IgD-negative memory B cell (primary cell): Measurements from ENCODE around the gene SAMD13. TPM values are rescaled to one million over a fixed set of nuclear protein-coding genes. Genes with fewer than 3 reads are reported as not detected.

Source experiments
- H3K27ac Mint-ChIP-seq, 3 donors: one replicate each; pipeline ENCODE4 v1.8.0; 2020 to 2022; ENCODE audit warnings: mild to moderate bottlenecking in 3 of 3, mixed read lengths in 3 of 3, moderate library complexity in 1 of 3
- H3K27me3 Mint-ChIP-seq: one replicate; pipeline ENCODE4 v1.8.0; 2021; ENCODE audit warnings: mixed read lengths
- H3K36me3 Mint-ChIP-seq: one replicate; pipeline ENCODE4 v1.8.0; 2020; ENCODE audit warnings: mild to moderate bottlenecking, mixed read lengths
- H3K4me1 Mint-ChIP-seq, 3 donors: one replicate each; pipeline ENCODE4 v1.8.0; 2020 to 2022; ENCODE audit warnings: mixed read lengths in 3 of 3, mild to moderate bottlenecking in 1 of 3
- H3K4me3 Mint-ChIP-seq, 4 donors: one replicate each; pipeline ENCODE4 v1.8.0; 2020 to 2022; ENCODE audit warnings: mild to moderate bottlenecking in 4 of 4, mixed read lengths in 4 of 4, moderate library complexity in 3 of 4
- H3K9me3 Mint-ChIP-seq, 3 donors: one replicate each; pipeline ENCODE4 v1.8.0; 2020 to 2021; ENCODE audit warnings: mixed read lengths in 3 of 3, mild to moderate bottlenecking in 1 of 3
- polyA plus RNA-seq: library from polyadenylated mRNA; unstranded; fragments of 300-500 nt; fragmentation: Illumina TruSeq; gene quantifications from one replicate; pipeline ENCODE4 v1.2.3, GENCODE V29; 2021

SAMD13 gene
- not detected for polyA plus RNA-seq

- Mint-ChIP-seq H3K27ac (no peak within 1 kb of the TSS), H3K27me3 (peaks cover 21% of the 10 kb centered on the region), H3K36me3 (no peaks in the 10 kb centered on the region), H3K4me3 (peak within 1 kb of the TSS; percentile 53 to 86 (median 77)), H3K4me1 (peaks cover 18 to 26% (median 22%) of the 10 kb centered on the region in 3 donors), H3K9me3 (peaks cover 0 to 3% (median 0%) of the 10 kb centered on the region in 3 donors)
Observed at GRCh38 chr1:84301004-84301784, at the start of gene SAMD13. SAMD13 (plus strand) TSS chr1:84301708; CDS start chr1:84303235, 1,527 bp downstream.

GRCh38 chr1:84253036-84253435 is 48.5 kb upstream of the SAMD13 start:
- H3K4me3 Mint-ChIP-seq = no peak overlapping the region
- peaks cover 2% of the 10 kb centered on the region for H3K36me3 Mint-ChIP-seq
- H3K27me3 Mint-ChIP-seq = no peaks in the 10 kb centered on the region
- peaks cover 2 to 19% (median 3%) of the 10 kb centered on the region in 3 donors for H3K9me3 Mint-ChIP-seq
- no peak overlapping the region for H3K27ac Mint-ChIP-seq
- peaks cover 0 to 1% (median 0%) of the 10 kb centered on the region in 3 donors for H3K4me1 Mint-ChIP-seq

- no peak overlapping the region for H3K27ac Mint-ChIP-seq
- peaks cover 0 to under 1% (median 0%) of the 10 kb centered on the region in 3 donors for H3K4me1 Mint-ChIP-seq
- no peaks in the 10 kb centered on the region for H3K27me3 Mint-ChIP-seq
- H3K9me3 Mint-ChIP-seq = peaks cover 2 to 19% (median 3%) of the 10 kb centered on the region in 3 donors
- H3K36me3 Mint-ChIP-seq = peaks cover 2% of the 10 kb centered on the region
- H3K4me3 Mint-ChIP-seq = no peak overlapping the region
Observed at GRCh38 chr1:84253891-84254290, 47.6 kb upstream of the SAMD13 start.

- peaks cover 2 to 19% (median 3%) of the 10 kb centered on the region in 3 donors for H3K9me3 Mint-ChIP-seq
- H3K27me3 Mint-ChIP-seq = no peaks in the 10 kb centered on the region
- no peaks in the 10 kb centered on the region for H3K4me1 Mint-ChIP-seq
- no peak overlapping the region for H3K4me3 Mint-ChIP-seq
- no peak overlapping the region for H3K27ac Mint-ChIP-seq
- H3K36me3 Mint-ChIP-seq = peaks cover 2% of the 10 kb centered on the region
Observed at GRCh38 chr1:84254703-84255238, 46.7 kb upstream of the SAMD13 start.

- Mint-ChIP-seq H3K4me3 (no peak overlapping the region), H3K27me3 (no peaks in the 10 kb centered on the region), H3K27ac (no peak overlapping the region), H3K4me1 (no peaks in the 10 kb centered on the region), H3K9me3 (peaks cover 0 to 13% (median 1%) of the 10 kb centered on the region in 3 donors), H3K36me3 (peaks cover 2% of the 10 kb centered on the region)
Observed at GRCh38 chr1:84255582-84255981, 45.9 kb upstream of the SAMD13 start.

- Mint-ChIP-seq H3K4me3 (no peak overlapping the region), H3K27me3 (no peaks in the 10 kb centered on the region), H3K9me3 (no peaks in the 10 kb centered on the region), H3K36me3 (no peaks in the 10 kb centered on the region), H3K4me1 (no peaks in the 10 kb centered on the region), H3K27ac (no peak overlapping the region)
Observed at GRCh38 chr1:84257617-84258016, 43.9 kb upstream of the SAMD13 start.

- Mint-ChIP-seq H3K27me3 (no peaks in the 10 kb centered on the region), H3K4me3 (no peak overlapping the region), H3K36me3 (no peaks in the 10 kb centered on the region), H3K4me1 (peaks cover 0 to 1% (median 0%) of the 10 kb centered on the region in 3 donors), H3K9me3 (no peaks in the 10 kb centered on the region), H3K27ac (no peak overlapping the region)
Observed at GRCh38 chr1:84259376-84259775, 42.1 kb upstream of the SAMD13 start.

- Mint-ChIP-seq H3K9me3 (no peaks in the 10 kb centered on the region), H3K4me3 (no peak overlapping the region), H3K27ac (no peak overlapping the region), H3K27me3 (no peaks in the 10 kb centered on the region), H3K36me3 (no peaks in the 10 kb centered on the region), H3K4me1 (peaks cover 0 to 1% (median 0%) of the 10 kb centered on the region in 3 donors)
Observed at GRCh38 chr1:84259989-84260388, 41.5 kb upstream of the SAMD13 start.

GRCh38 chr1:84260852-84261518 is 40.5 kb upstream of the SAMD13 start:
- Mint-ChIP-seq H3K4me1 (peaks cover 0 to 1% (median 0%) of the 10 kb centered on the region in 3 donors), H3K36me3 (no peaks in the 10 kb centered on the region), H3K27me3 (no peaks in the 10 kb centered on the region), H3K27ac (no peak overlapping the region), H3K9me3 (no peaks in the 10 kb centered on the region), H3K4me3 (no peak overlapping the region)

GRCh38 chr1:84264961-84265360 is 36.5 kb upstream of the SAMD13 start:
- H3K36me3 Mint-ChIP-seq = no peaks in the 10 kb centered on the region
- H3K4me1 Mint-ChIP-seq = peaks cover 0 to 3% (median 0%) of the 10 kb centered on the region in 3 donors
- H3K27ac Mint-ChIP-seq = no peak overlapping the region
- no peak overlapping the region for H3K4me3 Mint-ChIP-seq
- no peaks in the 10 kb centered on the region for H3K27me3 Mint-ChIP-seq
- no peaks in the 10 kb centered on the region for H3K9me3 Mint-ChIP-seq

GRCh38 chr1:84265867-84266266 is 35.6 kb upstream of the SAMD13 start:
- H3K27ac Mint-ChIP-seq = no peak overlapping the region
- H3K27me3 Mint-ChIP-seq = no peaks in the 10 kb centered on the region
- H3K4me1 Mint-ChIP-seq = peaks cover under 1 to 5% (median 1%) of the 10 kb centered on the region in 3 donors
- H3K36me3 Mint-ChIP-seq = no peaks in the 10 kb centered on the region
- no peaks in the 10 kb centered on the region for H3K9me3 Mint-ChIP-seq
- H3K4me3 Mint-ChIP-seq = no peak overlapping the region

GRCh38 chr1:84266748-84267147 is 34.8 kb upstream of the SAMD13 start:
- no peaks in the 10 kb centered on the region for H3K27me3 Mint-ChIP-seq
- H3K4me3 Mint-ChIP-seq = no peak overlapping the region
- H3K4me1 Mint-ChIP-seq = peaks cover 9 to 14% (median 10%) of the 10 kb centered on the region in 3 donors
- H3K36me3 Mint-ChIP-seq = no peaks in the 10 kb centered on the region
- H3K9me3 Mint-ChIP-seq = no peaks in the 10 kb centered on the region
- no peak overlapping the region for H3K27ac Mint-ChIP-seq

GRCh38 chr1:84267476-84267875 is 34.0 kb upstream of the SAMD13 start:
- Mint-ChIP-seq H3K4me1 (peaks cover 14 to 19% (median 15%) of the 10 kb centered on the region in 3 donors), H3K36me3 (no peaks in the 10 kb centered on the region), H3K27me3 (no peaks in the 10 kb centered on the region), H3K27ac (no peak overlapping the region), H3K4me3 (no peak overlapping the region), H3K9me3 (no peaks in the 10 kb centered on the region)

GRCh38 chr1:84268346-84268745 is 33.2 kb upstream of the SAMD13 start:
- H3K4me1 Mint-ChIP-seq = peaks cover 21 to 26% (median 22%) of the 10 kb centered on the region in 3 donors
- H3K4me3 Mint-ChIP-seq = no peak overlapping the region
- H3K9me3 Mint-ChIP-seq = no peaks in the 10 kb centered on the region
- H3K27me3 Mint-ChIP-seq = no peaks in the 10 kb centered on the region
- H3K27ac Mint-ChIP-seq = no peak overlapping the region
- H3K36me3 Mint-ChIP-seq = no peaks in the 10 kb centered on the region

- H3K4me3 Mint-ChIP-seq = no peak overlapping the region
- H3K4me1 Mint-ChIP-seq = peaks cover 22 to 28% (median 25%) of the 10 kb centered on the region in 3 donors
- peaks cover 0 to 1% (median 0%) of the 10 kb centered on the region in 3 donors for H3K9me3 Mint-ChIP-seq
- no peak overlapping the region for H3K27ac Mint-ChIP-seq
- no peaks in the 10 kb centered on the region for H3K27me3 Mint-ChIP-seq
- H3K36me3 Mint-ChIP-seq = no peaks in the 10 kb centered on the region
Observed at GRCh38 chr1:84269306-84269705, 32.2 kb upstream of the SAMD13 start.
